ENCODE data around the gene PRKACA.

PRKACA gene

DNA sequence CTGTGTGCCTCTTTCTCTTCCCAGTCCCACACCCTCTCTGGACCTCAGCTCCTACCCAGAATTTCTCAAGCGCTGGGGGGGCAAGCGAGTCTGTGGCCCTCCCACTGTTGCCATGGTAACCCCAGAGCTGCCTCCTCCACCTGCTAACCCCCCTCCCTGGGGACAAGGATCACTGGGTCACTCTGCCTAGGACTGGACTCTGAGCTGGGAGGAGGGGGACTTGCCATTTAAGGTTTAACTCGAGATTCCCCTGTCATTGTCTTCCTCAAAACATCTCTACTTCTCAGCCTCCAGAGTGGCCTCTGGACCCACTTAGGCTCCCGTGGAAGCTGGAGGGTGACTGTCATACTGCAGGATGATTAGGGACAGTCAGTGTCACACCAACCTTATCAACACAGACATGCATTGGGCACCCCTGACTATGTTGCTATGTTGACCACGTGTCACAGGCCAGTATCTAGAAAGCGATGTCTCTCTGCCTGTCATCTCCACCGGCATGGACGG, 57.9 kb downstream of the PRKACA start:
- Histone ChIP-seq H3K4me3 (ENCODE audit: low read length) (no peak overlapping the region), H3K4me1 (ENCODE audit: control insufficient read depth, insufficient read depth, low read length) (peaks cover 5% of the 10 kb centered on the region)
- DNase-seq (ENCODE audit: low read depth), result no peak

DNA sequence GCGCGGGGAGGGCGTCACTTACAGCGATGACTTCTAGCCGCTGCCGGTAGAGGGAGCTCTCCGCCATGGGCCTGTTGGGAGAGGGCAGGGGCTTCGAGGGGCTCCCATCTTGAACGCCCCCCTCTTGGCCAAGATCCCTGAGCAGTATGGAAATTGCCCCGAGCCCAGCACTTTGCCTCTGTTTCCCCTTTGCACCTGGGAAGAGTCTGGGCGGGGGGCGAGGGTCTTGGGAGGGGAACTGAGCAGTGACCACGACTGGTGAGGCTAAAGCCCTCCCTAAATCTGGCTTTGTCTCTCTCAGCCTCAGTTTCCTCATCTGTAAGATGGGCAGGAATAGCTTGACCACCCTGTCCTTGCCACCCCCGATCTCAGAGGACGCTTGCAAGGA, 58.5 kb downstream of the PRKACA start:
- peak; percentile 44 for DNase-seq (ENCODE audit: low read depth)
- Histone ChIP-seq H3K9ac (ENCODE audit: low read length) (no peak overlapping the region), H3K27me3 (replicated peaks; ENCODE audit: control insufficient read depth, insufficient read depth, low read length) (peaks cover 37% of the 10 kb centered on the region), H3K9me3 (ENCODE audit: control insufficient read depth, low read length) (no peaks in the 10 kb centered on the region), H3K4me3 (ENCODE audit: low read length) (no peak overlapping the region), H3K36me3 (ENCODE audit: control insufficient read depth, insufficient read depth, low read length, severe bottlenecking) (no peaks in the 10 kb centered on the region), H3K4me1 (ENCODE audit: control insufficient read depth, insufficient read depth, low read length) (peaks cover 5% of the 10 kb centered on the region)

More for the DNA sequence above, 57.9 kb downstream of the PRKACA start:
- Histone ChIP-seq H3K9ac (ENCODE audit: low read length) (no peak overlapping the region), H3K9me3 (ENCODE audit: control insufficient read depth, low read length) (no peaks in the 10 kb centered on the region), H3K27me3 (replicated peaks; ENCODE audit: control insufficient read depth, insufficient read depth, low read length) (peaks cover 37% of the 10 kb centered on the region), H3K36me3 (ENCODE audit: control insufficient read depth, insufficient read depth, low read length, severe bottlenecking) (no peaks in the 10 kb centered on the region)

DNA sequence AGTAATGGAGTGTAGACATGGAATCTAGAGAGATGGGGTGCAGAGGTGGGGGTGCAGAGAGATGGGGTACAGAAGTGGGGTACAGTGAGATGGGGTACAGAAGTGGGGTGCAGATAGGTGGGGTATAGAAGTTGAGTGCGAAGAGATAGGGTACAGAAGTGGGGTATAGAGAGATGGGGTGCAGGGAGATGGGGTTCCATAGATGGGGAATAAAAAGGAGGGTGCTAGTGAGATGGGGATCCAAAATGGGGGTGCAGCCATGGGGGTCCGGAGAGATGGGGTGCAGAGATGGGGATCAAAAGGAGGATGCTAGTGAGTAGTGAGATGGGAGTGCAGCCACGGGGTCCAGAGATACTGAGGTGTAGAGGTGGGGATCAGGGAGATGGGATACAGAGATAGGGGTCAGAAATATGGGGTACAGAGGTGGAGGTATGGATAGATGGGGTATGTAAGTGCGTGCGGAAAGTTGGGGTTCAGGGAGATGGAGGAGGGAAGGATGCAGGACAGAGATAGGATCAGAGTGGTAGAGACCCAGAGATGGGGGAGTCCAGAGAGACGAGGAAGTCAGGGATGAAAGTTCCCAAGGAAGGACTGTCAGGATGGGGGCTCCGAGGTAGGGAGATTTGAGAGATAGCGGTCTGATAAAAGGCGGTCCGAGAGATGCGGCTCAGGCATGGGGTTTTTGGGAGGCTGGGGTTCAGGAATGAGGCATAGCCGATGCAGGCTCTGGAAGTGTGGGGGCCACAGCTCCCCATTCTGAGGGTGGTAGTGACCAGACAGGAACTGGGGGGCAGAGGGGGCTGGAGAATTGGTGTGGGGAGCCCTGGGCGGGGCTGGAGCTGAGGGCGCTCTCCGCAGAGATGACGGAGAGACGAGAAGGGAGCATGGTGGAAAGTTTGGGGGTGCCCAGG, 59.1 kb downstream of the PRKACA start:
- H3K4me3 ChIP-seq (ENCODE audit: low read length), result no peak overlapping the region
- peaks cover 5% of the 10 kb centered on the region for H3K4me1 ChIP-seq (ENCODE audit: control insufficient read depth, insufficient read depth, low read length)
- peaks cover 37% of the 10 kb centered on the region for H3K27me3 ChIP-seq (replicated peaks; ENCODE audit: control insufficient read depth, insufficient read depth, low read length)
- no peak overlapping the region for H3K9ac ChIP-seq (ENCODE audit: low read length)
- H3K9me3 ChIP-seq (ENCODE audit: control insufficient read depth, low read length), result peaks cover 2% of the 10 kb centered on the region
- H3K36me3 ChIP-seq (ENCODE audit: control insufficient read depth, insufficient read depth, low read length, severe bottlenecking), result no peaks in the 10 kb centered on the region
- no peak for DNase-seq (ENCODE audit: low read depth)

- peaks cover 37% of the 10 kb centered on the region for H3K27me3 ChIP-seq (replicated peaks; ENCODE audit: control insufficient read depth, insufficient read depth, low read length)
- peaks cover 5% of the 10 kb centered on the region for H3K4me1 ChIP-seq (ENCODE audit: control insufficient read depth, insufficient read depth, low read length)
- H3K4me3 ChIP-seq (ENCODE audit: low read length), result no peak overlapping the region
- no peaks in the 10 kb centered on the region for H3K36me3 ChIP-seq (ENCODE audit: control insufficient read depth, insufficient read depth, low read length, severe bottlenecking)
- H3K9ac ChIP-seq (ENCODE audit: low read length), result no peak overlapping the region
- peaks cover 6% of the 10 kb centered on the region for H3K9me3 ChIP-seq (ENCODE audit: control insufficient read depth, low read length)
- no peak for DNase-seq (ENCODE audit: low read depth)
Observed at GRCh38 chr19:14056741-14057356, 60.7 kb downstream of the PRKACA start.

- Histone ChIP-seq H3K9me3 (ENCODE audit: control insufficient read depth, low read length) (peaks cover 6% of the 10 kb centered on the region), H3K36me3 (ENCODE audit: control insufficient read depth, insufficient read depth, low read length, severe bottlenecking) (no peaks in the 10 kb centered on the region), H3K9ac (ENCODE audit: low read length) (no peak overlapping the region), H3K27me3 (replicated peaks; ENCODE audit: control insufficient read depth, insufficient read depth, low read length) (peaks cover 33% of the 10 kb centered on the region), H3K4me3 (ENCODE audit: low read length) (no peak overlapping the region), H3K4me1 (ENCODE audit: control insufficient read depth, insufficient read depth, low read length) (peaks cover 2% of the 10 kb centered on the region)
- DNase-seq (ENCODE audit: low read depth), result no peak
Observed at GRCh38 chr19:14056069-14056666, 61.4 kb downstream of the PRKACA start.

GRCh38 chr19:14055396-14055795, 62.2 kb downstream of the PRKACA start:
- H3K27me3 ChIP-seq (replicated peaks; ENCODE audit: control insufficient read depth, insufficient read depth, low read length), result peaks cover 29% of the 10 kb centered on the region
- no peaks in the 10 kb centered on the region for H3K36me3 ChIP-seq (ENCODE audit: control insufficient read depth, insufficient read depth, low read length, severe bottlenecking)
- H3K4me3 ChIP-seq (ENCODE audit: low read length), result no peak overlapping the region
- H3K9ac ChIP-seq (ENCODE audit: low read length), result no peak overlapping the region
- DNase-seq (ENCODE audit: low read depth), result no peak
- H3K9me3 ChIP-seq (ENCODE audit: control insufficient read depth, low read length), result peaks cover 6% of the 10 kb centered on the region
- no peaks in the 10 kb centered on the region for H3K4me1 ChIP-seq (ENCODE audit: control insufficient read depth, insufficient read depth, low read length)

DNA sequence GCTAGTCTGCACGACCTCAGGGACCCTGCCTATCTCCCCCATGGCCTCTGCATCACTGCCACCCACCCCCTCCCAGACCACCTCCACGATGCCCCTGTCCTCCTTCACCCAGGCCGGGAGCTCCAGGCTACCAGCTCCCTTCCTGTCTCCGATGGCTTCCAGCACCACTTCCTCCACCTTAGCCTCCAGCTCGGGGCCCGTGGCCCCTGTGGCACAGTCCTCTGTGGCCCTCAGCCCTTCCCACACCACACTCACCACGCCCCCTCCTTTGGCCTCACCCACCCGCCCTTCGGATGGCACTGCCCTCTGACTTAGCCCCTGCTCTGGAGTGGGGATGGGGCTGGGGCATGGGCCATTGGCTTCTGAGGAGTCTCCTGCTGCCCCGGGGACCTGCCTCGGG, 62.8 kb downstream of the PRKACA start:
- DNase-seq (ENCODE audit: low read depth), result no peak
- H3K36me3 ChIP-seq (ENCODE audit: control insufficient read depth, insufficient read depth, low read length, severe bottlenecking), result no peaks in the 10 kb centered on the region
- peaks cover 23% of the 10 kb centered on the region for H3K27me3 ChIP-seq (replicated peaks; ENCODE audit: control insufficient read depth, insufficient read depth, low read length)
- H3K4me1 ChIP-seq (ENCODE audit: control insufficient read depth, insufficient read depth, low read length), result no peaks in the 10 kb centered on the region
- no peak overlapping the region for H3K9ac ChIP-seq (ENCODE audit: low read length)
- no peak overlapping the region for H3K4me3 ChIP-seq (ENCODE audit: low read length)
- H3K9me3 ChIP-seq (ENCODE audit: control insufficient read depth, low read length), result peaks cover 6% of the 10 kb centered on the region

DNA sequence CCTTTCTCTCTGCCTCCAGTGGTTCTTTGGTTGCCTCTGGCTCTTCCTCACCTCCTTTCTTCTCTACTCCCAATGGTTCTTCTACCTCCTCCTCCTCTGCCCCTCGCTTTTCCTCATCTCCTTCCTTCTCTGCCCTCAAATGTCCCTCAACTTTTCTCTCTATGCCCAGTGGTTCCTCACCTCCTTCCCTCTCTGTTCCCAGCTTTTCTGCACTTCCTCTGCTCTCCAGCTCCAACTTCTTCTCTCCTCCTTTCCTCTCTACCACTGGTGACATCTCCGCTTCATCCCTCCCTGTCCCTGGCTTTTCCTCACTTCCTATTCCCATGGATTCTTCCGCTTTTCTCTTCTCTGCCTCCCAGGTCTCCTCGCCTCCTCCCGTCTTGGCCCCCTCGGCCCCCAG, 63.5 kb downstream of the PRKACA start:
- Histone ChIP-seq H3K9me3 (ENCODE audit: control insufficient read depth, low read length) (peaks cover 6% of the 10 kb centered on the region), H3K9ac (ENCODE audit: low read length) (no peak overlapping the region), H3K4me3 (ENCODE audit: low read length) (no peak overlapping the region), H3K36me3 (ENCODE audit: control insufficient read depth, insufficient read depth, low read length, severe bottlenecking) (no peaks in the 10 kb centered on the region), H3K4me1 (ENCODE audit: control insufficient read depth, insufficient read depth, low read length) (no peaks in the 10 kb centered on the region), H3K27me3 (replicated peaks; ENCODE audit: control insufficient read depth, insufficient read depth, low read length) (peaks cover 17% of the 10 kb centered on the region)
- DNase-seq (ENCODE audit: low read depth), result no peak

DNA sequence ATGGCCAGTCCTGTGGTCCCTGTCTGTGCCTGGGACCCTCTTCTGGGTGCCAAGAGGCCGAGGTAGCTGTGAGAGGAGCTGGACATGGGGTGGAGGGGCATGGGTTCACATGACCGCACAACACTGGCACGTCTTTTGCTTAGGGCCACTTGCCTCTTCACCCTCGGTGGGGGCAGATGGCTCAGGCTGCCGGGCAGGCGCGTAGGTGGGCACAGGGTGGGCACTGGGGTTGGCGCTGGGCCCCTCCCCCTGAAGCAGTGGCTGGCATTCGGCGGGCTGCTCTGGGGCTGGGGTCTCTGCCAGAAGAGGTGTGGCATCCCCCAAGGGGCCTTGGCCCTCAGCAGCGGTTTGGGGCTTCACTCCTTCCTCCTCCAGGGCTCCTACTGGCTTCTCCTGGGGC, 64.1 kb downstream of the PRKACA start:
- peaks cover 11% of the 10 kb centered on the region for H3K27me3 ChIP-seq (replicated peaks; ENCODE audit: control insufficient read depth, insufficient read depth, low read length)
- H3K36me3 ChIP-seq (ENCODE audit: control insufficient read depth, insufficient read depth, low read length, severe bottlenecking), result no peaks in the 10 kb centered on the region
- no peak overlapping the region for H3K4me3 ChIP-seq (ENCODE audit: low read length)
- H3K4me1 ChIP-seq (ENCODE audit: control insufficient read depth, insufficient read depth, low read length), result no peaks in the 10 kb centered on the region
- peaks cover 6% of the 10 kb centered on the region for H3K9me3 ChIP-seq (ENCODE audit: control insufficient read depth, low read length)
- no peak for DNase-seq (ENCODE audit: low read depth)
- no peak overlapping the region for H3K9ac ChIP-seq (ENCODE audit: low read length)

- Histone ChIP-seq H3K4me1 (ENCODE audit: control insufficient read depth, insufficient read depth, low read length) (no peaks in the 10 kb centered on the region), H3K36me3 (ENCODE audit: control insufficient read depth, insufficient read depth, low read length, severe bottlenecking) (no peaks in the 10 kb centered on the region), H3K9ac (ENCODE audit: low read length) (no peak overlapping the region), H3K27me3 (replicated peaks; ENCODE audit: control insufficient read depth, insufficient read depth, low read length) (peaks cover 7% of the 10 kb centered on the region), H3K4me3 (ENCODE audit: low read length) (no peak overlapping the region), H3K9me3 (ENCODE audit: control insufficient read depth, low read length) (peaks cover 6% of the 10 kb centered on the region)
- no peak for DNase-seq (ENCODE audit: low read depth)
Observed at GRCh38 chr19:14053032-14053431, 64.5 kb downstream of the PRKACA start.

DNA sequence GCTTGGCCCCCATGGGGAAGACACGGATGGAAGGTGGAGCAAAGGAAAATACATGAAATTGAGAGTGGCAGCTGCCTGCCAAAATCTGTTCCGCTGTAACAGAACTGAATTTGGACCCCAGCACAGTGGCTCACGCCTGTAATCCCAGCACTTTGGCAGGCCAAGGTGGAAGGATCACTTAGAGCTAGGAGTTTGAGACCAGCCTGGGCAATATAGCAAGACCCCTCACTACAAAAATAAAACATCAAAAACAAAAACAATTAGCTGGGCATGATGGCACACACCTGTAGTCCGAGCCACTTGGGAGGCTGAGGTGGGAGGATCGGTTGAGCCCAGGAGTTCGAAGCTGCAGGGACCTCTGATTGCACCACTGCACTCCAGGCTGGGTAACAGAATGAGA, 65.1 kb downstream of the PRKACA start:
- Histone ChIP-seq H3K4me3 (ENCODE audit: low read length) (no peak overlapping the region), H3K9me3 (ENCODE audit: control insufficient read depth, low read length) (peaks cover 6% of the 10 kb centered on the region), H3K27me3 (replicated peaks; ENCODE audit: control insufficient read depth, insufficient read depth, low read length) (peaks cover 5% of the 10 kb centered on the region), H3K9ac (ENCODE audit: low read length) (no peak overlapping the region), H3K36me3 (ENCODE audit: control insufficient read depth, insufficient read depth, low read length, severe bottlenecking) (no peaks in the 10 kb centered on the region), H3K4me1 (ENCODE audit: control insufficient read depth, insufficient read depth, low read length) (no peaks in the 10 kb centered on the region)
- no peak for DNase-seq (ENCODE audit: low read depth)

Measured in adipocyte (in vitro differentiated cells).